Left ventricle myocardium inferior (tissue), 1 donor: Measurements from ENCODE around the gene UQCRC1. TPM values are rescaled to one million over a fixed set of nuclear protein-coding genes. Genes with fewer than 3 reads are reported as not detected.

Experiments
- DNase-seq: peaks from one replicate; pipeline ENCODE4 v3.0.0-alpha.2; 2020
- H3K27ac ChIP-seq: fragments of 200-600 bp; replicated peaks from 2 replicates; pipeline ENCODE4 v1.8.0; 2021
- H3K27me3 ChIP-seq: fragments of 200-600 bp; 2 replicates; pipeline ENCODE4 v1.8.0; 2021; ENCODE audit warnings: low read depth
- H3K36me3 ChIP-seq: fragments of 200-600 bp; 2 replicates; pipeline ENCODE4 v1.8.0; 2021
- H3K4me1 ChIP-seq: fragments of 200-600 bp; 2 replicates; pipeline ENCODE4 v1.8.0; 2021
- H3K4me3 ChIP-seq: fragments of 200-600 bp; 2 replicates; pipeline ENCODE4 v1.8.0; 2021; ENCODE audit warnings: mild to moderate bottlenecking, moderate library complexity
- H3K9me3 ChIP-seq: fragments of 200-600 bp; replicated peaks from 2 replicates; pipeline ENCODE4 v1.8.0; 2021
- intact Hi-C: fragments of 100-400 bp; cut with micrococcal nuclease; formaldehyde crosslinking; loops from one replicate; pipeline ENCODE4 v1.11.0; 2022
- total RNA-seq: library from RNA; stranded (reverse); fragmentation: NEBNext Ultra II Directional; extraction: Animal tissue kit (Norgen Biotek cat#: 25700); gene quantifications from one replicate; pipeline ENCODE4 v1.2.1, GENCODE V29; 2021
- TF ChIP-seq, protein P1 (sequence below): fragments of 200-600 bp; IDR thresholded peaks from 2 replicates; pipeline ENCODE4 v1.8.0; 2021; ENCODE audit warnings: antibody characterized with exemption, mild to moderate bottlenecking, borderline replicate concordance
- donor health status: DM: no; HTN: yes; CAD: no; lungs with severe emphysema.

The UQCRC1 gene
- total RNA-seq, 1 donor from 2014 or later: 1,000 TPM

DNA sequence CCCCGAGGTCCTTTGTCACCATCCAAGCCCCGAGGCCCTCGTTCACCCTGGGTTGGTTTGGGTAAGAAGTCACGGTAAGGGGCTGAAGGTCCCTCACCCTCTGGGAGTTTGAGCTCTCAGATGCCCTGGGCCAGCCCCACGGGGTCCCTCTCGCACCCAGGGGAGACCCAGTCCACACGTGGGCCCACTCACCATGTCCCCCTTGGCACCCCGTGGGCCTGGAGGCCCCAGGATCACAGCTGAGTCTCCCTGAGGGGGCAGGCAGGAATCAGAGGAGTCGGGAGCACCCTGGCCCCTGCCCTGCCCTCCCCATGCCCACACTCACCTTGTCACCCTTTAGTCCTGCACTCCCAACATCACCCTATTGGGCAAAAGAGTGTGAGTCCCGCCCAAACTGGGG lies 40.0 kb downstream of the UQCRC1 start:
- TF ChIP-seq, protein P1, sequence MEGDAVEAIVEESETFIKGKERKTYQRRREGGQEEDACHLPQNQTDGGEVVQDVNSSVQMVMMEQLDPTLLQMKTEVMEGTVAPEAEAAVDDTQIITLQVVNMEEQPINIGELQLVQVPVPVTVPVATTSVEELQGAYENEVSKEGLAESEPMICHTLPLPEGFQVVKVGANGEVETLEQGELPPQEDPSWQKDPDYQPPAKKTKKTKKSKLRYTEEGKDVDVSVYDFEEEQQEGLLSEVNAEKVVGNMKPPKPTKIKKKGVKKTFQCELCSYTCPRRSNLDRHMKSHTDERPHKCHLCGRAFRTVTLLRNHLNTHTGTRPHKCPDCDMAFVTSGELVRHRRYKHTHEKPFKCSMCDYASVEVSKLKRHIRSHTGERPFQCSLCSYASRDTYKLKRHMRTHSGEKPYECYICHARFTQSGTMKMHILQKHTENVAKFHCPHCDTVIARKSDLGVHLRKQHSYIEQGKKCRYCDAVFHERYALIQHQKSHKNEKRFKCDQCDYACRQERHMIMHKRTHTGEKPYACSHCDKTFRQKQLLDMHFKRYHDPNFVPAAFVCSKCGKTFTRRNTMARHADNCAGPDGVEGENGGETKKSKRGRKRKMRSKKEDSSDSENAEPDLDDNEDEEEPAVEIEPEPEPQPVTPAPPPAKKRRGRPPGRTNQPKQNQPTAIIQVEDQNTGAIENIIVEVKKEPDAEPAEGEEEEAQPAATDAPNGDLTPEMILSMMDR: no peak
- Histone ChIP-seq H3K27me3 (no peaks in the 10 kb centered on the region), H3K36me3 (no peaks in the 10 kb centered on the region), H3K4me1 (no peaks in the 10 kb centered on the region), H3K27ac (no peak overlapping the region), H3K9me3 (no peaks in the 10 kb centered on the region), H3K4me3 (no peak overlapping the region)
- intact Hi-C loops: no loop called here
- DNase-seq: no peak

DNA sequence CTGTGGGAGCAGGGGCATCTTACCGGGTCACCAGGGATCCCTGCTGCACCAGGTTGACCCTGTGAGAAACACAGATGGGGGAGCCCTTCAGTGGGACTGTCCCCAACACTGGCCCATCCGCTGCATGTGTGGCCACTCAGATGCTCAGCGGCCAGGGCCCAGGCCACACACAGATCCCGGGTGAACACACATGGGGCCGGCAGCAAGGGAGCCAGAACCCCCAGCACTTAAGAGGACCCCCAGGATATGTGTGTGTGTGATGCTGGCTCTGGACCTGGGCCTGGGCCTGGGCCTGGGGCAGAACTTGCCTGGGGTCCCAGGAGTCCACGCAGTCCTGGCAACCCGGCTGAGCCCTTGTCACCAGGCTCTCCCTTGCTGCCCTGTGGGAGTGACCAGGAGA lies 41.0 kb downstream of the UQCRC1 start:
- no peak overlapping the region for H3K4me3 ChIP-seq
- no peaks in the 10 kb centered on the region for H3K9me3 ChIP-seq
- no peaks in the 10 kb centered on the region for H3K4me1 ChIP-seq
- TF ChIP-seq, protein P1: no peak
- H3K27me3 ChIP-seq: no peaks in the 10 kb centered on the region
- intact Hi-C loops: no loop called here
- H3K36me3 ChIP-seq: no peaks in the 10 kb centered on the region
- DNase-seq: no peak
- no peak overlapping the region for H3K27ac ChIP-seq

DNA sequence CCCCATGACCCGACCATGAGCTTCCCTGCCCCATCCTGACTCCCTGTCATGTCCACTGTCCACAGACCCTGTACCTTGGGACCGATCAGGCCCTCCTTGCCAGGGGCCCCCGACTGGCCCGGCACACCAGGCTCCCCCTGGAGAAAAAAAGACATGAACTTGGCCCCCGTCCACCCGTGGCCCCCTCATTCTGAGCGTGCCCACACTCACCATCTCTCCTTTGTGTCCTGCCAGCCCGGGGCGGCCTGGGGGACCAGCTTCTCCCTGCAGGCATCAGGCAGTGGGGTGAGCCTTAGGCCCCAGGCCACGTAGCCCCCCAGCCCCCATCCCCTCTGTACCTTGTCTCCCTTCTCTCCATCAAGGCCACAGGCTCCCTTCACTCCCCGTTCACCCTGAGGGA lies 41.9 kb downstream of the UQCRC1 start:
- Histone ChIP-seq H3K27me3 (no peaks in the 10 kb centered on the region), H3K4me1 (no peaks in the 10 kb centered on the region), H3K36me3 (no peaks in the 10 kb centered on the region), H3K27ac (no peak overlapping the region), H3K9me3 (no peaks in the 10 kb centered on the region), H3K4me3 (no peak overlapping the region)
- DNase-seq: no peak
- intact Hi-C loops: no loop called here
- TF ChIP-seq, protein P1: no peak

DNA sequence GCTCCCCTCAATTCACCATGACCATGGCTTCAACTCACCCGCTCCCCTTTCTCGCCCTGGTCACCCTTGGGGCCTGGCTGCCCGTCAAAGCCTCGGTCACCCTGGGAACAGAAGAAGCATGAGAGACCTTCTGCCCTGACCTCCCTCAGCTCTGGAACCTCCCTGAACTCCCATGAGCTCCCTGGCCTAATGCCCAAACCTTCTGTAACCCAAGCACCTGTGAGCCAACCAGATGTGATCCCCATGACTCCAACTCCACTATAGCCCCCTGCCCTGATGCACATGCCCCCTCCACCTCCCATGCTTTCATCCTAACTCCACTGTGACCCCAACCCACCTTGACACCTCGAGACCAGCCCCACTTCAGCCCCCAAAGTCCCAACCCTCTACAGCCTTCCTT lies 42.4 kb downstream of the UQCRC1 start:
- no peak overlapping the region for H3K27ac ChIP-seq
- H3K4me1 ChIP-seq: no peaks in the 10 kb centered on the region
- TF ChIP-seq, protein P1: no peak
- no peaks in the 10 kb centered on the region for H3K27me3 ChIP-seq
- DNase-seq: no peak
- no peaks in the 10 kb centered on the region for H3K36me3 ChIP-seq
- H3K9me3 ChIP-seq: no peaks in the 10 kb centered on the region
- no peak overlapping the region for H3K4me3 ChIP-seq
- intact Hi-C loops: no loop called here

DNA sequence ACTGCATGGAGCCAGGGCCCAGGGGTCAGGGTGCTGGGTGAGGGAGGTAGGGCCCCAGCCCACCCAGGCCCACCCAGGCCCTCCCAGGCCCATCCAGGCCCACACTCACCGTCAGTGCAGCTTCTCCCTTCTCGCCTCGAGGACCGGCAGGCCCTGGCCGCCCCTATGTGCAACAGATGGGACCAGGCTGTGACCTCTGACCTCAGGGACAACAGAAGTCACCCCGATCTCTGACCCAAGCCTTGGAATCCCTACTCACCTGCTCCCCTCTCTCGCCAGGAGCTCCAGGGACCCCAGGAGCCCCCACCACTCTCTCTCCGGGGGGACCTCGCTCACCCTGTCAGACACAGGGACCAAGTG lies 43.1 kb downstream of the UQCRC1 start:
- intact Hi-C loops: no loop called here
- H3K4me1 ChIP-seq: peaks cover under 1% of the 10 kb centered on the region
- no peaks in the 10 kb centered on the region for H3K36me3 ChIP-seq
- TF ChIP-seq, protein P1: no peak
- no peak overlapping the region for H3K4me3 ChIP-seq
- H3K27ac ChIP-seq: no peak overlapping the region
- H3K9me3 ChIP-seq: no peaks in the 10 kb centered on the region
- no peaks in the 10 kb centered on the region for H3K27me3 ChIP-seq
- no peak for DNase-seq
